GM12874 (cell line): ENCODE data around the gene SERPINA12.

Source experiments
- TF ChIP-seq, protein P1 (sequence below): IDR thresholded peaks from 2 replicates; pipeline ENCODE4 v1.5.1; 2011; ENCODE audit warnings: low read depth, mild to moderate bottlenecking, control low read depth, low read length, moderate library complexity; ENCODE audit not compliant: insufficient read depth

Gene SERPINA12

DNA sequence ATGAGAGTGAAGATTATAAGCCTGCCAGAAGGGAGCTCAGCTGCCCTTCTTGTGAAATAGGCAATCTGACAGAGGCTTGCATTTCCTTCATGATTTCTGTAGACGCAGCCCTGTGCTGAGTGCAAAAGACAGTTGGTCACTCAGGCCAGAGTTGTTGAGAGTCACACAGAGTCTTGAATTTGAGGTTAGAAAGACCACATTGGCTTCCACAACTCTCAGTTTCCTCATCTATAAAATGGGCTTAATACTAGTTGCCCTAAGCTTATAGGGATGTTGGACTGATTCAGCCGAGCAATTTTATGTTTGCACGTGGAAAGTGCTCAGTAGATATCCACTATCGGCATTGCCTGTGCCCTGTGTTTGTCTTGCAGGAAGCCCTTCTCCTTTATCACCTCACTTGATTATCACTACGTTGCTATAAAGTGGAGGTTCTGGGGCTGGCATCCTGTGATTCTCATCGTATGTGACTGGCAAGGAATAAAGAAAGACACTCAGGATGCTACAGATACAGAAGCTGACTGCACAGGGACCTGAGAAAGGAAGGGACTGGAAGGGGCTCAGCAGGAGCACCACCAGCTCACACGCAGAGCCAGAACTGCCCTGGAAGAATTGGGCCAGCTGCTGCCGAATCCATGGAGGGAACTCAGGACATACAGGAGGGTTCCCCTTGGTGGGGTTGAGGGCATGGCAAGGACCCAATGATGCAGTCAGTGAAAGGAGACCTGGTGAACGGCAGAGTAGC, 32.1 kb upstream of the SERPINA12 start:
- TF ChIP-seq, protein P1, sequence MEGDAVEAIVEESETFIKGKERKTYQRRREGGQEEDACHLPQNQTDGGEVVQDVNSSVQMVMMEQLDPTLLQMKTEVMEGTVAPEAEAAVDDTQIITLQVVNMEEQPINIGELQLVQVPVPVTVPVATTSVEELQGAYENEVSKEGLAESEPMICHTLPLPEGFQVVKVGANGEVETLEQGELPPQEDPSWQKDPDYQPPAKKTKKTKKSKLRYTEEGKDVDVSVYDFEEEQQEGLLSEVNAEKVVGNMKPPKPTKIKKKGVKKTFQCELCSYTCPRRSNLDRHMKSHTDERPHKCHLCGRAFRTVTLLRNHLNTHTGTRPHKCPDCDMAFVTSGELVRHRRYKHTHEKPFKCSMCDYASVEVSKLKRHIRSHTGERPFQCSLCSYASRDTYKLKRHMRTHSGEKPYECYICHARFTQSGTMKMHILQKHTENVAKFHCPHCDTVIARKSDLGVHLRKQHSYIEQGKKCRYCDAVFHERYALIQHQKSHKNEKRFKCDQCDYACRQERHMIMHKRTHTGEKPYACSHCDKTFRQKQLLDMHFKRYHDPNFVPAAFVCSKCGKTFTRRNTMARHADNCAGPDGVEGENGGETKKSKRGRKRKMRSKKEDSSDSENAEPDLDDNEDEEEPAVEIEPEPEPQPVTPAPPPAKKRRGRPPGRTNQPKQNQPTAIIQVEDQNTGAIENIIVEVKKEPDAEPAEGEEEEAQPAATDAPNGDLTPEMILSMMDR, result no peak

DNA sequence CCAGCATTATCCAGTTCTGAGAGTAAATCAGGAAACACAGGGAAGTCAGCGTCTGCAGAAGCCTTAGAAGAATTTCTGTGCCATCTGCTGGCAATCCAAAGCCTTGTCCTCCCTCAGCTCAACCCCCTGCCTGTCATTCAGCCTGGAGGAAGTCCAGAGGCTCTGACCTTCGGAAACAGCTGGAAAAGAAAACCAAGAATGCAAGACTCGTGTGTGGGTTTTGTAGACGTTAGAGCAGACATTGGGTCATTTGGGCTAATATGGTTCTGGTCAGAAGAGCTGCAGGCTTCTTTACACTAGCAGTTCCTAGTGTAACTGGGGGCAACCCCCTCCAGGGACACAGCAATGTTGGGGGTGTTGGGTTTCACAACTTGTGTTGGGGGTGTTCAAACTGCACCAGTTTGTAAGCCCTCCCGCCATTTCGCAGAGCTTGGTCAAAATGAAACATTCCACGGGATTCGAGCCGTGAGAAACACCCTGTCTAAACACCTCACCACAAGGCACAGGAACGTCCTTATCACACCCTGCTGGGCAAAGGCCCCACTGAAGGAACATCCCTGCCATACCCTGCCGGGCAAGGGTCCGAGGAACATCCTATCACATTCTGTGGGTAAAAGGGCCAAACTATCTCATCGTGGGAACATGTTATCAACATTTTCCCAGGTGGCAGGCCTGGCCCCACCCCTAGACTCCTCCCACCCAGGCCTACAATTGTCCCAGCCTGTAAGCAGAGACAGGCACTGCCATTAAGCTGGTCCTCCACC, 30.9 kb upstream of the SERPINA12 start:
- TF ChIP-seq, protein P1, result no peak

GRCh38 chr14:94539181-94539580, 29.9 kb upstream of the SERPINA12 start:
- TF ChIP-seq, protein P1, result no peak

GRCh38 chr14:94538070-94538740, 28.9 kb upstream of the SERPINA12 start:
- TF ChIP-seq, protein P1, result no peak

- TF ChIP-seq, protein P1, result no peak
Measured at GRCh38 chr14:94536836-94537235, 27.6 kb upstream of the SERPINA12 start.

DNA sequence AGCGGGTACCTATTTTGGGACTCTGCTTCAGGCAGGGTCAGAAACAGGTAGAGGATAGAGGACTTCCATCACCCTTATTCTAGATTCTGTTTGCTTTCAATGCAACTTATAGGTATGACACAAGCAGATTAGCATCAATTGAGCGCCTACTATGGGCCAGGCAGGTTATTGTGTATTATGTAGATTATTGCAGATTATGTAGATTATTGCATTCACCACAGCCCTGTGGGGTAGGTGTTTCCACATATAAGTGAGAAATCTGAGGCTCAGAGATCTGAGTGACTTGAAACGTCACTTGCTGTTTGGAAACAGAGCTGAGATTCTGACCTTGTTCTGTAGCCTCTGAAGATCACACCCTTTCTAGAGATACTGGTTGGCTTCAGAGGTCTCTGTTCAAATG, 26.2 kb upstream of the SERPINA12 start:
- TF ChIP-seq, protein P1, result no peak

GRCh38 chr14:94532447-94532846, 23.2 kb upstream of the SERPINA12 start:
- TF ChIP-seq, protein P1, result no peak
